GM13976 (cell line): ENCODE data around the gene MADCAM1.
A peak's percentile ranks its signal among the peaks of the same experiment; 100 is the strongest.

ENCODE experiments used
- DNase-seq: peaks from one replicate; pipeline ENCODE4 v3.0.0; 2012; ENCODE audit warnings: low spot score
- in situ Hi-C: fragments of 300-500 bp; cut with MboI; formaldehyde crosslinking; loops from one replicate; pipeline ENCODE4 v1.12.0; 2022; ENCODE audit warnings: low sequenced_read_pairs, mixed read lengths, inconsistent platforms; ENCODE audit not compliant: unreplicated experiment
- TF ChIP-seq, protein P1 (sequence below): IDR thresholded peaks from 2 replicates; pipeline ENCODE4 v1.5.1; 2012; ENCODE audit warnings: borderline replicate concordance, mild to moderate bottlenecking; ENCODE audit not compliant: insufficient read depth; ENCODE audit errors: extremely low read depth, missing control alignments, control extremely low read depth

MADCAM1 gene

DNA sequence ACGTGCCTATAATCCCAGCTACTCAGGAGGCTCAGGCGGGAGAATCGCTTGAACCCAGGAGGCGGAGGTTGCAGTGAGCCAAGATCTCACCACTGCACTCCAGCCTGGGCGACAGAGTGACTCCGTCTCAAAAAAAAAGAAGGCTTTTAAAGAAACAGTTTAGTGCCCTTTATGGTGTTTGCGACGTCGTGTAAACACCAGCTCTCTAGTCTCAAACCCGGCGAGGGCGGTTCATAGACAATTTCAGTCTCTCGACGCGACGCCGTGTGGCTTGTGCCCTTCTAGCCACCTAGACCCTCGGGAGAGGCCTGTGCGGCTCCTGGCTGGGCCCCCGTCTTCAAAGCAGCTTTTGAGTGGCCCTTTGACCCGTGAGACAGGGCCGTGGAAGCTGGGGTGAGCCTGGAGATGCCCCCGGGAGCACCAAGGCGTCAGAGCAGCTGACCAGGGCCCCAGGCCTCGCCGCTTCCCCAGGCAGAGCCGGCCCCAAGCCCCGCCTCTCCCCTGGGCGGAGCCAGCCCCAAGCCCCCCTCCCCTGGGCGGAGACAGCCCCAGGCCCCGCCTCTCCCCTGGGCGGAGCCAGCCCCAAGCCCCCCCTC, 5.0 kb upstream of the MADCAM1 start:
- no peak for DNase-seq
- in situ Hi-C loops: no loop called here
- TF ChIP-seq, protein P1, sequence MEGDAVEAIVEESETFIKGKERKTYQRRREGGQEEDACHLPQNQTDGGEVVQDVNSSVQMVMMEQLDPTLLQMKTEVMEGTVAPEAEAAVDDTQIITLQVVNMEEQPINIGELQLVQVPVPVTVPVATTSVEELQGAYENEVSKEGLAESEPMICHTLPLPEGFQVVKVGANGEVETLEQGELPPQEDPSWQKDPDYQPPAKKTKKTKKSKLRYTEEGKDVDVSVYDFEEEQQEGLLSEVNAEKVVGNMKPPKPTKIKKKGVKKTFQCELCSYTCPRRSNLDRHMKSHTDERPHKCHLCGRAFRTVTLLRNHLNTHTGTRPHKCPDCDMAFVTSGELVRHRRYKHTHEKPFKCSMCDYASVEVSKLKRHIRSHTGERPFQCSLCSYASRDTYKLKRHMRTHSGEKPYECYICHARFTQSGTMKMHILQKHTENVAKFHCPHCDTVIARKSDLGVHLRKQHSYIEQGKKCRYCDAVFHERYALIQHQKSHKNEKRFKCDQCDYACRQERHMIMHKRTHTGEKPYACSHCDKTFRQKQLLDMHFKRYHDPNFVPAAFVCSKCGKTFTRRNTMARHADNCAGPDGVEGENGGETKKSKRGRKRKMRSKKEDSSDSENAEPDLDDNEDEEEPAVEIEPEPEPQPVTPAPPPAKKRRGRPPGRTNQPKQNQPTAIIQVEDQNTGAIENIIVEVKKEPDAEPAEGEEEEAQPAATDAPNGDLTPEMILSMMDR: no peak

DNA sequence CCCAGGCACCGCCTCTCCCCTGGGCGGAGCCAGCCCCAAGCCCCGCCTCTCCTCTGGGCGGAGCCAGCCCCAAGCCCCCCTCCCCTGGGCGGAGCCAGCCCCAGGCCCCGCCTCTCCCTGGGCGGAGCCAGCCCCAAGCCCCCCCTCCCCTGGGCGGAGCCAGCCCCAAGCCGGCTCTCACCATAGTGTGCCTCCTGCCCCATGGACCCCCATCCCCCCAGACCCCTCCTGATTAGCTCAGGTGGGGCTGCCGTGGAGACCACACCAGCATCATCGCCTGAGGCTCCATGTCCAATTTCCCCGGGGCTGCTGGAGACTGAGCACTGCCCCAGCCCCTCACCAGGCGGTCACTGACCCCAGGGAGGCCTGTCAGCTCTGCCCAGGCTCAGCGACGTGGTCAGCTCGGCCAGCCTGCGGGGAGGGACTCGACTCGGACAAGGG, 4.2 kb upstream of the MADCAM1 start:
- in situ Hi-C loops: no loop called here
- no peak for DNase-seq
- TF ChIP-seq, protein P1: no peak

DNA sequence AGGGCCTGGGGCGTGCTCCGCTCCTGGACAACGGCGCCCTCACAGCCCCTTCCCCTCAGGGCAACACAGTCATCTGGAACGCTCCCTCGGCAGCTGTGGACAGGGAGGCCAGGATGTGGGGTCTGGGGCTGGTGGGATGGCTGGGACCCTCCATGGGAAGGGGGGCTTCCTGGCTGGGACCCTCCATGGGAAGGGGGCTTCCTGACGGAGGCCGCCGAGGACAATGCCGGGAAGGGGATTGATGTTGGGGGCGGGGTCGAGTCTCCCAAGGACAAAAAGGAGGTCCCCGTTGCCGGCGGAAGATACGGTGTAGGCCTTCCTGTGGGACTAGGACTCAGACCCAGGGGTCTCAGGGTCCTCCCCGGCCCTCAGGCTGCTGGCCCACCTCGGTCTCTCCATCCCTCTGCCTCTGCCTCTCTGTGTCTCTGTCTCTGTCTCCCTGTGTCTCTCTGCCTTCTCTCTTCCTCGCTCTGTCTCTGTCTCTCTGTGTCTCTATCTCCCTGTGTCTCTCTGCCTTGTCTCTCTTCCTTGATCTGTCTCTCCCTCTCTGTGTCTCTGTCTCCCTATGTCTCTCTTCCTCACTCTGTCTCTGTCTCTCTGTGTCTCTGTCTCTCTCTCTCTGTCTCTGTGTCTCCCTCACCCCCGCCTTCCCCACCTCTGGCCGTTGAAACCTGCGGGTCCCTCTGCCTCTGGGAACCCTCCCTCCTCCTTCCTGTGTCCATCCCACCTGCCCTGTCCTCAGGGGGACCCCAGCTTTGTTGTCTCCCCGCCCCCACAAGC, 2.7 kb upstream of the MADCAM1 start:
- in situ Hi-C loops: no loop called here
- DNase-seq: no peak
- TF ChIP-seq, protein P1: no peak

DNA sequence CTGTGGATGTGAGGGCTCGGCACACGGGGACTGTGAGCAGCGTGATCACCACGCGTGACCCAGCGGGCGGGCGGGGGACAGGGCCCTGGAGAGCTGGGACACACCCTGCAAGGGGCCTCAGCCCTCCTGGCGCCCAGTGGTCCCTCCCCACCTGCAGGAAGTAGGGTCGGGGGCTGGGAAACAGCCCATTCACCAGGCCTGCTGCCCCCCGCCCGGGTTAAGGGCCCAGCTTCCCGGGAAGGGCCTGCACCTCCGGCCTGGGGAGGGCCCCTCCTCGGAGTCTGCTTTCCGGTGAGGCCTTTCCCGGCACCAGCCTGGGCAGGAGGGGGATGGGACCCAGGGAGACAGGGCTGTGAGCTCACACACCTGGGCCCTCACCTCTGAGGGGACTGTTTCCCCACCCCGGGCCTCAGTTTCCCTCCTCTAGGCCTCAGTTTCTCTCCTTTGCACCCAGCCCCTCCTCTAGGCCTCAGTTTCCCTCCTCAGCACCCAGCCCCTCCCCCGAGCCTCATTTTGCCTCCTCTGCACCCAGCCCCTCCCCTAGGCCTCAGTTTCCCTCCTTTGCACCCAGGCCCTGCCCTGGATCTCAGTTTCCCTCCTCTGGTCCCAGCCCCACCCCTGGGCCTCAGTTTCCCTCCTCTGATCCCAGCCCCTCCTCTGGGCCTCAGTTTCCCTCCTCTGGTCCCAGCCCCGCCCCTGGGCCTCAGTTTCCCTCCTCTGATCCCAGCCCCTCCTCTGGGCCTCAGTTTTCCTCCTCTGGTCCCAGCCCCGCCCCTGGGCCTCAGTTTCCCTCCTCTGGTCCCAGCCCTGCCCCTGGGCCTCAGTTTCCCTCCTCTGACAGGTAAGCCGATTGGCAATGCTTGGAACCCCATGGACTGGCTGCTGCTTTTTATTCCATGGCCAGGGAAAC, 1.9 kb upstream of the MADCAM1 start:
- TF ChIP-seq, protein P1: no peak
- DNase-seq: no peak
- in situ Hi-C loops: no loop called here

DNA sequence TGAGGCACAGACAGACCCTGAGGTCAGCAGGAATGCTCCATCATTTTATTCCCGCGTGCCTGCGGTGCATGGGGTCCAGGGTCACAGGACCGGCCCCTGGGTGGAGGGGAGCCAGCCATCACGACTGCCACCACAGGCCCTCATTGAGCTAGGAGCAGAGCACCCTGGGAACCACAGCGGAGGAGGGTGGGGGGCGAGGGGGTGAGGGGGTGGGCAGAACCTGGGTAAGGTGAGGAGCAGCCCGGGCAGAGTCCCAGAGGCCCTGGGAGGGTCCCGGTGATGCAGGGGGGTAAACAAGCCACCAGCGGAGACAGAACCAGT, 1.2 kb upstream of the MADCAM1 start:
- in situ Hi-C loops: no loop called here
- TF ChIP-seq, protein P1: no peak
- DNase-seq: no peak

DNA sequence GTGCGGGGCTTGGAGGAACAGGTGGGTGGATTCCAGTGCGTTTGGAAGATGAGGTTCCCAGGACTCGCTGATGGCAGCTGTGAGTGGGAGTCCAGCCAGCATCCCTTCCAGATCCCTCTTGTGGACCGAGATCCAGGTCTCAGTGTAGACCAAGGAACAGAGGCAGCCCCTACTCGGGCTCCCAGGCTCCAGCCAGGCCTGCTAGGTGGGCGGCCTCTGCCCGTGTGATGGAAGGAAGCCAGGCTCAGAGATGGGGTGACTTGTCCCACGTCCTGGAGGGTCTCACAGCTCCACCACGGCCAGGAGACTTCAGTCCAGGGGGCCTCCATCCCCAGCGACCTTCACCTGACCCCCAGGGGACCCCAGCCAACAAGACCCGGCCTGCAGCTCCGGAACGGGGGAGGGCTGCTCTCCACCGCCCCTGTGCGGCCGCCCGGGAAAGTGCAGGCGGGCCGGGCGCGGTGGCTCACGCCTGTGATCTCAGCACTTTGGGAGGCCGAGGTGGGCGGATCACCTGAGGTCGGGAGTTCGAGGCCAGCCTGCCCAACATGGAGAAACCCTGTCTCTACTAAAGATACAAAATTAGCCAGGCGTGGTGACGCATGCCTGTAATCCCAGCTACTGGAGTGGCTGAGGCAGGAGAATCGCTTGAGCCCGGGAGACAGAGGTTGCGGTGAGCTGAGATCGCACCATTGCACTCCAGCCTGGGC, 729 bp upstream of the MADCAM1 start:
- peak; percentile 71 for DNase-seq
- in situ Hi-C loops: no loop called here
- TF ChIP-seq, protein P1: peak; percentile 51
